Measurements from ENCODE around the gene PGP.

- TF ChIP-seq CTCF (IDR thresholded peaks at IDR 0.05; ENCODE audit: low read length) (no peak), EZH2 (IDR thresholded peaks at IDR 0.05; ENCODE audit: borderline replicate concordance, low read length) (no peak)
Observed at GRCh38 chr16:2216330-2216729, 1.7 kb upstream of the PGP start.
